ENCODE measurements around the gene RAG1. TPM values are rescaled to one million over a fixed set of nuclear protein-coding genes. Genes with fewer than 3 reads are reported as not detected.

RAG1 gene
- total RNA-seq, 6 experiments from 2014 or later: 0.09 to 0.58 (median 0.29) TPM

DNA sequence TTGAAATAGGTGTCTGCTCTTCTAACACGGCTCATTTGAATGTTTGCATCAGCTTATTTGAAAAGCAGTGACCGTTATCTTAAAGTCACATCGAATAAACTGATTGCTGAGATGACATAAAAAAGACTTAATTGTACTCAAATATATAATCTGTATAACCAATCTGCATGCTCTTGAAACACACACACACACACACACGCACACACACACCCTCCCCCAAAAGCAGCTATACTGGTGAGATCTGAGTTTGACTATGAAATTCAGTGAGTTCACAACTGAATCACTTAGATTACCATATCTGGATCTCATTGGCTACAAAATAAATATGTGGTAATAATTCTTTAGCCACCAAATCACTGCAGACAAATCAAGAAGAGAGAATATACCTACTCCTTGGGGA is 22.7 kb downstream of the RAG1 start:
- Mint-ChIP-seq H3K9me3 (no peaks in the 10 kb centered on the region), H3K27me3 (ENCODE audit: insufficient read depth) (peaks cover 14% of the 10 kb centered on the region), H3K4me1 (ENCODE audit: low read depth) (peaks cover 9% of the 10 kb centered on the region; the same call in 1 of the 2 replicates), H3K36me3 (ENCODE audit: low read depth) (no peaks in the 10 kb centered on the region), H3K4me3 (no peak overlapping the region), H3K27ac (no peak overlapping the region)
- no peak for DNase-seq
- TF ChIP-seq, protein P1, sequence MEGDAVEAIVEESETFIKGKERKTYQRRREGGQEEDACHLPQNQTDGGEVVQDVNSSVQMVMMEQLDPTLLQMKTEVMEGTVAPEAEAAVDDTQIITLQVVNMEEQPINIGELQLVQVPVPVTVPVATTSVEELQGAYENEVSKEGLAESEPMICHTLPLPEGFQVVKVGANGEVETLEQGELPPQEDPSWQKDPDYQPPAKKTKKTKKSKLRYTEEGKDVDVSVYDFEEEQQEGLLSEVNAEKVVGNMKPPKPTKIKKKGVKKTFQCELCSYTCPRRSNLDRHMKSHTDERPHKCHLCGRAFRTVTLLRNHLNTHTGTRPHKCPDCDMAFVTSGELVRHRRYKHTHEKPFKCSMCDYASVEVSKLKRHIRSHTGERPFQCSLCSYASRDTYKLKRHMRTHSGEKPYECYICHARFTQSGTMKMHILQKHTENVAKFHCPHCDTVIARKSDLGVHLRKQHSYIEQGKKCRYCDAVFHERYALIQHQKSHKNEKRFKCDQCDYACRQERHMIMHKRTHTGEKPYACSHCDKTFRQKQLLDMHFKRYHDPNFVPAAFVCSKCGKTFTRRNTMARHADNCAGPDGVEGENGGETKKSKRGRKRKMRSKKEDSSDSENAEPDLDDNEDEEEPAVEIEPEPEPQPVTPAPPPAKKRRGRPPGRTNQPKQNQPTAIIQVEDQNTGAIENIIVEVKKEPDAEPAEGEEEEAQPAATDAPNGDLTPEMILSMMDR (IDR thresholded peaks at IDR 0.05): no peak

DNA sequence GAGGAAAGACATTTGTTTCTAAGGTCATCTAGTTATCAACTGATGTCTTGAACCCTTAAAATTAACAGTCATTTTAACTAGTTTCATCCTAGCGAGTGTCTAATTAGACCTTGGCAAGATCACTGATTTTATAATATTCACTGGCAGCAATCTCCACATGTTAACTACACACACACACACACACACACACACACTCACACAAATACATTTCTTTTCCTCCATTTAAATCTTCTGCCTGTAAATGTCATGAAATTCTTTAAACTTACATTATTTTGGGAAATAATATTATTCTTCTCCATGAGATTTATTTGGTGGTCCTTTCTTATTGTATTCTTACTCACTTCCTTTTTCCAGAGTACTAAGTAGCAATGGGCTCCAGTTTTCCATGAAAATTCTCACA is 23.6 kb downstream of the RAG1 start:
- no peak overlapping the region for H3K4me3 Mint-ChIP-seq
- H3K27me3 Mint-ChIP-seq (ENCODE audit: insufficient read depth): peaks cover 12% of the 10 kb centered on the region
- H3K27ac Mint-ChIP-seq: no peak overlapping the region
- TF ChIP-seq, protein P1 (IDR thresholded peaks at IDR 0.05): no peak
- H3K4me1 Mint-ChIP-seq (ENCODE audit: low read depth): peaks cover 11% of the 10 kb centered on the region; the same call in 1 of the 2 replicates
- H3K9me3 Mint-ChIP-seq: no peaks in the 10 kb centered on the region
- DNase-seq: no peak
- H3K36me3 Mint-ChIP-seq (ENCODE audit: low read depth): no peaks in the 10 kb centered on the region

DNA sequence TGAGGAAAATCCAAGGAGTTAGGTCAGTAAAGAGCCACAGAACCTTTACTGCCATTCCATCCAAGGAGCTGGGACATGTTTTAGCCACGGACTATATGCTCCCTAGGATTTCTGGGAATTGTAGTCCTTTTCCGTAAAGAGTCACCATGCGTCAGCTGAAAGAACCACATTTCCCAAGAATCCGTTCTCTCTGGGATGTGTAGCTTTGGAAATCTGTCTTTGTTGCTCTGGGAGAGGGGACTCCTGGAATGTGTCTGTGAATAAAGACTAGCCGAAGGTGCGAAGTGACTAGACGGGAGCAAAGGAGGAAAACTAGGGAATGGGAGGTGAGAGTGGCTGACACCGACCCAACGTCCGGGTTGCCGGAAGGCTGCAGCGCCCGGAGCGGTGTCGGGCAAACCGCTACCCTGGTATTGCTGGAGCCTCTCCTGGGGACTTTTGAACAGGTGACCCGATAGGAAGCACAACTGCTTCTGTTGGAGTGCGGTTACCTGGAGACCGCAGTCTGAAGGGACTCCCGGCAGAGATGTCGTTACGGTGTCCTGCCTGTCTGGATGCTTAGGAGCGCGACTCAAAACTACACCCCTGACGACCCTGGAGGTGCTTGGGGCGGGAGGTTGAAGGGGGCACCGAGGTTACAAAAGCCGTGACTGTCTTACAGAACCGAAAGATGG is 26.6 kb downstream of the RAG1 start, which contains the start of gene IFTAP:
TSS of gene IFTAP (plus strand) at position 187 of the 674 bp plus-strand sequence. CDS start 15,602 bp downstream, outside the sequence.
- no peaks in the 10 kb centered on the region for H3K9me3 Mint-ChIP-seq
- peak; percentile 88 for DNase-seq
- H3K4me3 Mint-ChIP-seq: peak within 1 kb of the TSS; percentile 100
- peaks cover 7% of the 10 kb centered on the region; the same call in 1 of the 2 replicates for H3K27me3 Mint-ChIP-seq (ENCODE audit: insufficient read depth)
- H3K4me1 Mint-ChIP-seq (ENCODE audit: low read depth): peaks cover 11% of the 10 kb centered on the region; the same call in 1 of the 2 replicates
- peak within 1 kb of the TSS; percentile 80 for H3K27ac Mint-ChIP-seq
- TF ChIP-seq, protein P1 (IDR thresholded peaks at IDR 0.05): no peak
- no peaks in the 10 kb centered on the region for H3K36me3 Mint-ChIP-seq (ENCODE audit: low read depth)

DNA sequence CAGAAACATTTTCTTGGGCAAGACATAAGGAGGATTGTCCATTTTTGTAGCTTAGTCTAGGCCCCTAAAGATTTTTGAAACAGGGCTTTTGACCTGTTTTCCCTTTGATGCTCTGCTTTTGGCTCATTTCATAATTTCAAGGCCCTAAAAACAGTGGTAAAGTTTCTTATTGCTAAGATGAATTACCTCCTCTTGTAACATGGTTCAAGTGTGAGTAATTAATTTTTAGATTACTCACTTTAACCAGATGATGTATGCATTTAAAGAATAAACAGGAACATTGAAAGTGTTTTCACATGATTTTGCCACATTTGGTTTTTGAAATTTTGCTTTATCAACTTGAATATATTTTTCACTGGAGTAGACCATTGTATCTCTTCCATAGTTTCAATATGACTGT is 29.1 kb downstream of the RAG1 start:
- Mint-ChIP-seq H3K27me3 (ENCODE audit: insufficient read depth) (no peaks in the 10 kb centered on the region; the same call in 1 of the 2 replicates), H3K9me3 (no peaks in the 10 kb centered on the region), H3K36me3 (ENCODE audit: low read depth) (no peaks in the 10 kb centered on the region), H3K4me3 (no peak overlapping the region), H3K4me1 (ENCODE audit: low read depth) (peaks cover 11% of the 10 kb centered on the region; the same call in 1 of the 2 replicates), H3K27ac (no peak overlapping the region)
- DNase-seq: no peak
- TF ChIP-seq, protein P1 (IDR thresholded peaks at IDR 0.05): no peak

DNA sequence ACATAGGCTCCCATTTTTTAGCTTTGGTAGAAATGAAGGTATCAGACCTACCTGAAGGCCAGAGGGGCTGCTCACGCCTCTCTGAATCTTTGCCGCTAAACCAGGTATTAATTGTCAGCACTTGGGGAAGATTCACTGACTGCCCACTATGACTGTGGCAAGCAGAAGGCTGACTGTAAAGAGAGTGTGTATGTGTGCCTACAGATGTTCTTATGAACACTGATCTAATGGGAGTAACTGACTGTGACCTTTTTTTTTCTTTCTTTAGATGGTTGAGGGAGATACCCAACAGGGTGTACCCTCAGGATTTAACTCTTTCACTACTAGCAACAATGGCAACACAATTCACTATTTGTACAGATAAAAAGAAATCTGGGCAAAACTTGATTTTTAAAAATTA is 30.2 kb downstream of the RAG1 start, which contains the start of gene RAG2:
TSS of gene RAG2 (minus strand) at position 186 of the 400 bp plus-strand sequence. CDS start 4,068 bp downstream, outside the sequence.
- TF ChIP-seq, protein P1 (IDR thresholded peaks at IDR 0.05): no peak
- no peak for DNase-seq
- H3K4me1 Mint-ChIP-seq (ENCODE audit: low read depth): peaks cover 11% of the 10 kb centered on the region; the same call in 1 of the 2 replicates
- no peaks in the 10 kb centered on the region; the same call in 1 of the 2 replicates for H3K27me3 Mint-ChIP-seq (ENCODE audit: insufficient read depth)
- no peaks in the 10 kb centered on the region for H3K9me3 Mint-ChIP-seq
- no peak within 1 kb of the TSS for H3K4me3 Mint-ChIP-seq
- H3K27ac Mint-ChIP-seq: no peak within 1 kb of the TSS
- no peaks in the 10 kb centered on the region for H3K36me3 Mint-ChIP-seq (ENCODE audit: low read depth)
